Kidney (tissue), 22 donors: ENCODE results near the gene FAM151A. TPM values are rescaled to one million over a fixed set of nuclear protein-coding genes. Genes with fewer than 3 reads are reported as not detected.

ENCODE experiments used
- DNase-seq, 5 donors: peaks; one replicate each; pipeline ENCODE4 v3.0.0-alpha.2; 2013 to 2020
- FAIRE-seq: peaks from 2 replicates; lab custom pipeline; 2012; peaks lifted over from hg19 to GRCh38; lab: Jason Lieb, UNC
- H3K27ac ChIP-seq, 2 donors: one replicate each; pipeline ENCODE4 v1.7.0; 2013; ENCODE audit warnings: low read depth in 2 of 2, low read length in 2 of 2, inconsistent platforms in 1 of 2
- H3K27me3 ChIP-seq: one replicate; pipeline ENCODE4 v1.7.1; 2013; ENCODE audit warnings: low read length, inconsistent platforms; ENCODE audit not compliant: control insufficient read depth, insufficient read depth
- H3K36me3 ChIP-seq, 3 donors: one replicate each; pipeline versions ENCODE4 v1.7.0 to v1.7.1; 2013; ENCODE audit warnings: low read length in 3 of 3, control low read depth in 1 of 3, inconsistent platforms in 1 of 3; ENCODE audit not compliant: insufficient read depth in 3 of 3, control insufficient read depth in 2 of 3
- H3K4me1 ChIP-seq, 3 donors: one replicate each; pipeline versions ENCODE4 v1.7.0 to v1.7.1; 2013; ENCODE audit warnings: low read length in 3 of 3, inconsistent platforms in 1 of 3, low read depth in 1 of 3; ENCODE audit not compliant: control insufficient read depth in 2 of 3, insufficient read depth in 2 of 3
- H3K4me3 ChIP-seq, 3 donors: one replicate each; pipeline versions ENCODE4 v1.7.0 to v1.8.1; 2013; ENCODE audit warnings: low read length in 3 of 3, control low read depth in 1 of 3, inconsistent platforms in 1 of 3
- H3K9ac ChIP-seq, 3 donors: one replicate each; pipeline versions ENCODE4 v1.7.0 to v1.7.1; 2013; ENCODE audit warnings: low read length in 3 of 3, control low read depth in 1 of 3, inconsistent platforms in 1 of 3
- H3K9me3 ChIP-seq, 3 donors: one replicate each; pipeline versions ENCODE4 v1.7.0 to v1.7.1; 2013; ENCODE audit warnings: low read length in 3 of 3, control low read depth in 1 of 3, inconsistent platforms in 1 of 3; ENCODE audit not compliant: control insufficient read depth in 2 of 3, insufficient read depth in 1 of 3
- CTCF ChIP-seq: IDR thresholded peaks from 3 replicates; pipeline ENCODE4 v1.5.1; 2012; ENCODE audit warnings: mild to moderate bottlenecking, moderate library complexity, borderline replicate concordance; ENCODE audit not compliant: insufficient read depth; ENCODE audit errors: extremely low read depth
- intact Hi-C: fragments of 100-400 bp; cut with DNase I; formaldehyde crosslinking; loops from one replicate; pipeline ENCODE4 v1.11.1; 2022
- long read RNA-seq, 10 donors: library from polyadenylated mRNA in 1 of 10; unstranded in 1 of 10; transcript quantifications; one replicate each; pipeline ENCODE4 v2.0.0 and lab custom pipeline, GENCODE V29; 2021 to 2026
- polyA plus RNA-seq: library from polyadenylated mRNA; stranded (reverse); fragments of 350-450 nt; fragmentation: Illumina TruSeq; extraction: RNeasy Lipid Tissue Mini Kit (QIAGEN cat#74804); gene quantifications from one replicate; pipeline ENCODE4 v1.2.3, GENCODE V29; 2014; ENCODE audit warnings: low read depth, low replicate concordance; ENCODE audit not compliant: insufficient read depth
- total RNA-seq: library from RNA; stranded (reverse); fragmentation: NEBNext Ultra II Directional; extraction: Animal tissue kit (Norgen Biotek cat#: 25700); gene quantifications from one replicate; pipeline ENCODE4 v1.2.1, GENCODE V29; 2021
- donor health status: control.
- donor health status: control.
- donor health status: control.
- donor health status: control.
- donor health status: control.
- donor health status: DM: yes; HTN: yes; CAD: no.
- donor health status: Normal renal cell carcinoma (clear cell type).

The FAM151A gene
- total RNA-seq (not detected), polyA plus RNA-seq (237 TPM)
- long read RNA-seq, donor 1, partial matches to known transcripts, result 0 of 2 reads
- long read RNA-seq, donor 1, other reads (novel, unspliced or antisense), result 0 of 2 reads
- long read RNA-seq, donor 2, transcript FAM151A-201 (8 exons, 2,005 nt), result major isoform, 5 of 5 reads
- long read RNA-seq, donor 2, partial matches to known transcripts, result 0 of 5 reads
- long read RNA-seq, donor 2, other reads (novel, unspliced or antisense), result 0 of 5 reads
- long read RNA-seq, donor 3, transcript FAM151A-201 (8 exons, 2,005 nt), result major isoform, 9 of 14 reads
- long read RNA-seq, donor 3, partial matches to known transcripts, result 5 of 14 reads
- long read RNA-seq, donor 3, other reads (novel, unspliced or antisense), result 0 of 14 reads
- long read RNA-seq, donor 4, transcript FAM151A-201 (8 exons, 2,005 nt), result major isoform, 8 of 8 reads
- long read RNA-seq, donor 4, partial matches to known transcripts, result 0 of 8 reads
- long read RNA-seq, donor 4, other reads (novel, unspliced or antisense), result 0 of 8 reads
- long read RNA-seq, donor 5, result 0 reads
- long read RNA-seq, donor 6, partial matches to known transcripts, result 18 of 21 reads
- long read RNA-seq, donor 6, other reads (novel, unspliced or antisense), result 0 of 21 reads
- long read RNA-seq, donor 7, partial matches to known transcripts, result 0 of 1 reads
- long read RNA-seq, donor 7, other reads (novel, unspliced or antisense), result 1 of 1 reads
- long read RNA-seq, donor 8, partial matches to known transcripts, result 0 of 1 reads
- long read RNA-seq, donor 8, other reads (novel, unspliced or antisense), result 0 of 1 reads
- long read RNA-seq, donor 9, partial matches to known transcripts, result 0 of 3 reads
- long read RNA-seq, donor 9, other reads (novel, unspliced or antisense), result 0 of 3 reads
- long read RNA-seq, donor 10, transcript FAM151A-201 (8 exons, 2,005 nt), result major isoform, 6 of 6 reads
- long read RNA-seq, donor 10, partial matches to known transcripts, result 0 of 6 reads
- long read RNA-seq, donor 10, other reads (novel, unspliced or antisense), result 0 of 6 reads

GRCh38 chr1:54623216-54624007, at the start of gene FAM151A:
Gene FAM151A (minus strand): TSS chr1:54623525. CDS start chr1:54623395, 130 bp downstream.
- H3K9ac ChIP-seq, result no peak within 1 kb of the TSS
- H3K27ac ChIP-seq, result peak within 1 kb of the TSS; percentile 23 to 57
- no peak for FAIRE-seq
- H3K36me3 ChIP-seq, result no peaks in the 10 kb centered on the region
- no peak for TF ChIP-seq CTCF
- H3K9me3 ChIP-seq, result no peaks in the 10 kb centered on the region
- no peaks in the 10 kb centered on the region for H3K27me3 ChIP-seq
- intact Hi-C loops, result no loop called here
- peaks cover 0 to 6% (median 5%) of the 10 kb centered on the region in 3 donors for H3K4me1 ChIP-seq
- H3K4me3 ChIP-seq, result peak within 1 kb of the TSS in 2 of 3 donors; percentile 53 to 60
- peak in 1 of 5 donors; percentile 32 for DNase-seq

- no peak overlapping the region for H3K27ac ChIP-seq
- no peaks in the 10 kb centered on the region for H3K9me3 ChIP-seq
- TF ChIP-seq CTCF, result peak; percentile 79
- intact Hi-C loops, result no loop called here
- no peaks in the 10 kb centered on the region for H3K4me1 ChIP-seq
- no peaks in the 10 kb centered on the region for H3K36me3 ChIP-seq
- FAIRE-seq (no peak), DNase-seq (peak in 3 of 5 donors; percentile 24 to 63 (median 57))
- H3K4me3 ChIP-seq, result no peak overlapping the region
- H3K27me3 ChIP-seq, result no peaks in the 10 kb centered on the region
- H3K9ac ChIP-seq, result no peak overlapping the region
These were observed 48.8 kb upstream of the FAM151A start for GRCh38 chr1:54671985-54672608.

- intact Hi-C loops, result no loop called here
- TF ChIP-seq CTCF, result no peak
- FAIRE-seq (no peak), DNase-seq (no peak)
- Histone ChIP-seq H3K27me3 (no peaks in the 10 kb centered on the region), H3K36me3 (peaks cover 0 to 3% (median 3%) of the 10 kb centered on the region in 3 donors), H3K27ac (no peak overlapping the region), H3K4me3 (no peak overlapping the region), H3K9ac (no peak overlapping the region), H3K4me1 (no peaks in the 10 kb centered on the region), H3K9me3 (no peaks in the 10 kb centered on the region)
These were observed 45.2 kb upstream of the FAM151A start for GRCh38 chr1:54668567-54668966.
